GM12878 (cell line): ENCODE measurements around the gene CFAP45.

Experiments
- CBFB ChIP-seq: IDR thresholded peaks from 2 replicates; pipeline ENCODE4 v1.6.1; 2016; ENCODE audit warnings: antibody characterized with exemption, low read depth
- CTCF ChIP-seq, 3 experiments: IDR thresholded peaks in 2 of 3; conservative IDR thresholded peaks in 1 of 3; 2 replicates each; pipeline ENCODE4 v1.5.1; 2011; ENCODE audit warnings: low read depth in 3 of 3, low read length in 3 of 3, mild to moderate bottlenecking in 3 of 3, control low read depth in 2 of 3, moderate library complexity in 2 of 3, inconsistent platforms in 1 of 3, mixed read lengths in 1 of 3; ENCODE audit not compliant: control insufficient read depth in 2 of 3, insufficient read depth in 1 of 3; ENCODE audit errors: extremely low read depth in 1 of 3
- EZH2 ChIP-seq: IDR thresholded peaks from 2 replicates; pipeline ENCODE4 v1.6.1; 2012; ENCODE audit warnings: low read depth, mild to moderate bottlenecking, control low read depth, inconsistent platforms, low read length, borderline replicate concordance; ENCODE audit not compliant: control insufficient read depth
- JUND ChIP-seq: IDR thresholded peaks from 2 replicates; pipeline ENCODE4 v1.6.1; 2012; ENCODE audit warnings: low read depth, mild to moderate bottlenecking, low read length, improper control_type of control experiment, moderate library complexity
- POLR2A ChIP-seq: IDR thresholded peaks from 2 replicates; pipeline ENCODE4 v1.6.1; 2011; ENCODE audit warnings: low read depth, mild to moderate bottlenecking, low read length
- POLR2AphosphoS5 ChIP-seq: IDR thresholded peaks from 2 replicates; pipeline ENCODE4 v1.6.1; 2011; ENCODE audit warnings: mild to moderate bottlenecking, low read length, inconsistent platforms
- RAD51 ChIP-seq: fragments of 450-650 bp; IDR thresholded peaks from 2 replicates; pipeline ENCODE4 v1.6.1; 2016; ENCODE audit warnings: moderate library complexity, mild to moderate bottlenecking, inconsistent platforms
- SMC3 ChIP-seq: IDR thresholded peaks from 2 replicates; pipeline ENCODE4 v1.6.1; 2011; ENCODE audit warnings: low read length, improper control_type of control experiment, borderline replicate concordance
- TF ChIP-seq, protein P1 (sequence below): fragments of 450-650 bp; formaldehyde crosslinking; IDR thresholded peaks from 2 replicates; pipeline ENCODE4 v1.4.0; 2020; ENCODE audit warnings: mild to moderate bottlenecking, moderate library complexity
- TF ChIP-seq, protein P2 (sequence below): IDR thresholded peaks from 2 replicates; pipeline ENCODE4 v1.6.1; 2011; ENCODE audit warnings: low read depth, mild to moderate bottlenecking, low read length, moderate library complexity, borderline replicate concordance; ENCODE audit errors: extremely low read depth
- TF ChIP-seq, protein P3 (sequence below): IDR thresholded peaks from 2 replicates; pipeline ENCODE4 v1.6.1; 2012; ENCODE audit warnings: low read depth, low read length, improper control_type of control experiment

- TF ChIP-seq SMC3 (no peak), JUND (peak; percentile 57; the same call in 1 of the 2 replicates), EZH2 (no peak), CTCF (IDR thresholded peaks at IDR 0.05 in 2 of 3, conservative IDR thresholded peaks at IDR 0.05 in 1 of 3; ENCODE audit: control insufficient read depth in 2 of 3, extremely low read depth in 1 of 3, insufficient read depth in 1 of 3, low read depth in 3 of 3, low read length in 3 of 3) (no peak), RAD51 (no peak), POLR2AphosphoS5 (peak; percentile 15; the same call in 1 of the 2 replicates), POLR2A (peak; percentile 80), CBFB (no peak)
- TF ChIP-seq, protein P1, sequence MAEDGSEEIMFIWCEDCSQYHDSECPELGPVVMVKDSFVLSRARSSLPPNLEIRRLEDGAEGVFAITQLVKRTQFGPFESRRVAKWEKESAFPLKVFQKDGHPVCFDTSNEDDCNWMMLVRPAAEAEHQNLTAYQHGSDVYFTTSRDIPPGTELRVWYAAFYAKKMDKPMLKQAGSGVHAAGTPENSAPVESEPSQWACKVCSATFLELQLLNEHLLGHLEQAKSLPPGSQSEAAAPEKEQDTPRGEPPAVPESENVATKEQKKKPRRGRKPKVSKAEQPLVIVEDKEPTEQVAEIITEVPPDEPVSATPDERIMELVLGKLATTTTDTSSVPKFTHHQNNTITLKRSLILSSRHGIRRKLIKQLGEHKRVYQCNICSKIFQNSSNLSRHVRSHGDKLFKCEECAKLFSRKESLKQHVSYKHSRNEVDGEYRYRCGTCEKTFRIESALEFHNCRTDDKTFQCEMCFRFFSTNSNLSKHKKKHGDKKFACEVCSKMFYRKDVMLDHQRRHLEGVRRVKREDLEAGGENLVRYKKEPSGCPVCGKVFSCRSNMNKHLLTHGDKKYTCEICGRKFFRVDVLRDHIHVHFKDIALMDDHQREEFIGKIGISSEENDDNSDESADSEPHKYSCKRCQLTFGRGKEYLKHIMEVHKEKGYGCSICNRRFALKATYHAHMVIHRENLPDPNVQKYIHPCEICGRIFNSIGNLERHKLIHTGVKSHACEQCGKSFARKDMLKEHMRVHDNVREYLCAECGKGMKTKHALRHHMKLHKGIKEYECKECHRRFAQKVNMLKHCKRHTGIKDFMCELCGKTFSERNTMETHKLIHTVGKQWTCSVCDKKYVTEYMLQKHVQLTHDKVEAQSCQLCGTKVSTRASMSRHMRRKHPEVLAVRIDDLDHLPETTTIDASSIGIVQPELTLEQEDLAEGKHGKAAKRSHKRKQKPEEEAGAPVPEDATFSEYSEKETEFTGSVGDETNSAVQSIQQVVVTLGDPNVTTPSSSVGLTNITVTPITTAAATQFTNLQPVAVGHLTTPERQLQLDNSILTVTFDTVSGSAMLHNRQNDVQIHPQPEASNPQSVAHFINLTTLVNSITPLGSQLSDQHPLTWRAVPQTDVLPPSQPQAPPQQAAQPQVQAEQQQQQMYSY (CRISPR knock-in tag) = no peak
- TF ChIP-seq, protein P2, sequence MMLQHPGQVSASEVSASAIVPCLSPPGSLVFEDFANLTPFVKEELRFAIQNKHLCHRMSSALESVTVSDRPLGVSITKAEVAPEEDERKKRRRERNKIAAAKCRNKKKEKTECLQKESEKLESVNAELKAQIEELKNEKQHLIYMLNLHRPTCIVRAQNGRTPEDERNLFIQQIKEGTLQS = no peak
- TF ChIP-seq, protein P3, sequence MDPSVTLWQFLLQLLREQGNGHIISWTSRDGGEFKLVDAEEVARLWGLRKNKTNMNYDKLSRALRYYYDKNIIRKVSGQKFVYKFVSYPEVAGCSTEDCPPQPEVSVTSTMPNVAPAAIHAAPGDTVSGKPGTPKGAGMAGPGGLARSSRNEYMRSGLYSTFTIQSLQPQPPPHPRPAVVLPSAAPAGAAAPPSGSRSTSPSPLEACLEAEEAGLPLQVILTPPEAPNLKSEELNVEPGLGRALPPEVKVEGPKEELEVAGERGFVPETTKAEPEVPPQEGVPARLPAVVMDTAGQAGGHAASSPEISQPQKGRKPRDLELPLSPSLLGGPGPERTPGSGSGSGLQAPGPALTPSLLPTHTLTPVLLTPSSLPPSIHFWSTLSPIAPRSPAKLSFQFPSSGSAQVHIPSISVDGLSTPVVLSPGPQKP = no peak
Observed at GRCh38 chr1:159924025-159924790, 24.2 kb upstream of the CFAP45 start.
